K562 (cell line): Measurements from ENCODE around the gene COMTD1. TPM values are rescaled to one million over a fixed set of nuclear protein-coding genes. Genes with fewer than 3 reads are reported as not detected.

Source experiments
- ATAC-seq: fragments of 200-7000 bp; cut with Tn5 transposase; 3 replicates; pipeline ENCODE4 v1.9.1; 2020; ENCODE audit warnings: moderate library complexity
- BruUV-seq: library from RNA; stranded (reverse); fragments of 400-500 nt; replicated peaks from 2 replicates; lab custom pipeline; 2021; lab: Mats Ljungman, UMichigan
- CTCF ChIA-PET: fragments of 300-600 bp; formaldehyde crosslinking; extraction: SDS; loops from one replicate; lab custom pipeline; 2021; ENCODE audit warnings: low intra/inter-chr PET ratio; lab: Yijun Ruan, JAX
- POLR2A ChIA-PET: fragments of 300-600, 350-650 bp; sonication (Branson Sonifier 250); formaldehyde crosslinking; extraction: SDS; loops from one replicate; lab custom pipeline; 2021; ENCODE audit warnings: antibody characterized with exemption, inconsistent platforms; lab: Yijun Ruan, JAX
- DNase-seq, 4 experiments: peaks; one replicate each; pipeline versions ENCODE4 v3.0.0 to v3.0.0-alpha.2; 2011 to 2018; ENCODE audit warnings: low spot score in 3 of 4, mixed read lengths in 3 of 4; ENCODE audit errors: extremely low read depth in 1 of 4
- FAIRE-seq: peaks from 2 replicates; lab custom pipeline; 2011; peaks lifted over from hg19 to GRCh38; lab: Jason Lieb, UNC
- H2AFZ ChIP-seq: 2 replicates; pipeline ENCODE4 v1.6.0; 2011; ENCODE audit warnings: low read depth, low read length, control low read depth, inconsistent platforms
- H3K27ac ChIP-seq: fragments of 200-600 bp; 3 replicates; pipeline ENCODE4 v1.8.0; 2011; ENCODE audit warnings: low read depth, mild to moderate bottlenecking, control low read depth, inconsistent platforms, low read length, moderate library complexity, mixed read lengths; ENCODE audit errors: extremely low read depth
- H3K27me3 ChIP-seq, 2 experiments: fragments of 300-600 bp in 1 of 2; 2 replicates in 1 of 2; 3 replicates in 1 of 2; pipeline versions ENCODE4 v1.6.0 to v1.8.0; 2011; ENCODE audit warnings: inconsistent platforms in 2 of 2, low read length in 2 of 2, mild to moderate bottlenecking in 1 of 2, mixed read lengths in 1 of 2, moderate library complexity in 1 of 2; ENCODE audit not compliant: control insufficient read depth in 2 of 2, insufficient read depth in 2 of 2
- H3K36me3 ChIP-seq: fragments of 300-600 bp; 3 replicates; pipeline ENCODE4 v1.8.0; 2011; ENCODE audit warnings: mild to moderate bottlenecking, low read length, inconsistent platforms; ENCODE audit not compliant: control insufficient read depth, insufficient read depth
- H3K4me1 ChIP-seq, 2 experiments: fragments of 200-600 bp in 1 of 2; replicated peaks in 1 of 2; 2 replicates in 1 of 2; 3 replicates in 1 of 2; pipeline versions ENCODE4 v1.5.1 to v1.8.0; 2011; ENCODE audit warnings: inconsistent platforms in 2 of 2, low read length in 2 of 2, mild to moderate bottlenecking in 1 of 2, mixed read lengths in 1 of 2, moderate library complexity in 1 of 2; ENCODE audit not compliant: control insufficient read depth in 2 of 2, insufficient read depth in 2 of 2
- H3K4me2 ChIP-seq: 2 replicates; pipeline ENCODE4 v1.6.1; 2011; ENCODE audit warnings: low read length, control low read depth, inconsistent platforms, mixed read lengths; ENCODE audit not compliant: insufficient read depth
- H3K4me3 ChIP-seq: fragments of 200-600 bp; sonication (generic), shearing (Covaris generic); 2 replicates; pipeline ENCODE4 v1.5.1; 2016; ENCODE audit warnings: control low read depth, inconsistent platforms
- H3K79me2 ChIP-seq: fragments of 200-600 bp; 3 replicates; pipeline ENCODE4 v1.8.0; 2011; ENCODE audit warnings: low read length, inconsistent platforms; ENCODE audit not compliant: control insufficient read depth, insufficient read depth
- H3K9ac ChIP-seq, 2 experiments: 2 replicates each; pipeline versions ENCODE4 v1.6.0 to v1.6.1; 2011; ENCODE audit warnings: low read depth in 2 of 2, low read length in 2 of 2, control low read depth in 1 of 2, inconsistent platforms in 1 of 2, mild to moderate bottlenecking in 1 of 2, mixed read lengths in 1 of 2; ENCODE audit not compliant: insufficient read depth in 1 of 2
- H3K9me1 ChIP-seq: one replicate; pipeline ENCODE4 v1.6.0; 2011; ENCODE audit warnings: inconsistent platforms, mild to moderate bottlenecking, low read length, moderate library complexity; ENCODE audit not compliant: control insufficient read depth, insufficient read depth
- H3K9me3 ChIP-seq: replicated peaks from 2 replicates; pipeline ENCODE4 v1.5.1; 2011; ENCODE audit warnings: low read depth, low read length, inconsistent platforms; ENCODE audit not compliant: control insufficient read depth, insufficient read depth
- H4K20me1 ChIP-seq: replicated peaks from 2 replicates; pipeline ENCODE4 v1.6.1; 2011; ENCODE audit warnings: low read length, inconsistent platforms, mixed read lengths; ENCODE audit not compliant: control insufficient read depth, insufficient read depth
- EP300 ChIP-seq: IDR thresholded peaks from 2 replicates; pipeline ENCODE4 v1.6.1; 2012; ENCODE audit warnings: low read length, improper control_type of control experiment
- ETV1 ChIP-seq: fragments of 450-650 bp; conservative IDR thresholded peaks from 2 replicates; pipeline ENCODE4 v1.6.1; 2016; ENCODE audit warnings: missing genetic modification characterization, control low read depth, low read depth, missing compliant biosample characterization
- HES1 ChIP-seq: fragments of 450-650 bp; IDR thresholded peaks from 2 replicates; pipeline ENCODE4 v1.6.1; 2016; ENCODE audit warnings: low read depth, mild to moderate bottlenecking, moderate library complexity
- L3MBTL2 ChIP-seq: fragments of 450-650 bp; IDR thresholded peaks from 2 replicates; pipeline ENCODE4 v1.6.1; 2016; ENCODE audit warnings: mild to moderate bottlenecking, moderate library complexity
- MEIS2 ChIP-seq: fragments of 450-650 bp; IDR thresholded peaks from 2 replicates; pipeline ENCODE4 v1.6.1; 2014; ENCODE audit warnings: mild to moderate bottlenecking; ENCODE audit not compliant: partially characterized antibody
- NFE2 ChIP-seq: IDR thresholded peaks from 2 replicates; pipeline ENCODE4 v1.6.1; 2014; ENCODE audit warnings: antibody characterized with exemption, low read depth
- PHTF2 ChIP-seq: fragments of 250-450 bp; sonication (Bioruptor Pico); IDR thresholded peaks from 2 replicates; pipeline ENCODE4 v1.5.0; 2021; ENCODE audit warnings: mild to moderate bottlenecking
- PKNOX1 ChIP-seq: fragments of 450-650 bp; IDR thresholded peaks from 2 replicates; pipeline ENCODE4 v1.6.1; 2016
- RNF219 ChIP-seq: fragments of 250-450 bp; sonication (Bioruptor Pico); IDR thresholded peaks from 2 replicates; pipeline ENCODE4 v1.5.0; 2022; ENCODE audit warnings: mild to moderate bottlenecking
- SIX5 ChIP-seq, 2 experiments: IDR thresholded peaks; 2 replicates each; pipeline ENCODE4 v1.6.1; 2011; ENCODE audit warnings: low read length in 2 of 2, borderline replicate concordance in 1 of 2, low read depth in 1 of 2, mild to moderate bottlenecking in 1 of 2, moderate library complexity in 1 of 2; ENCODE audit not compliant: insufficient read depth in 1 of 2
- SMARCA4 ChIP-seq: fragments of 450-650 bp; IDR thresholded peaks from 2 replicates; pipeline ENCODE4 v1.6.1; 2016
- SMARCE1 ChIP-seq: fragments of 450-650 bp; IDR thresholded peaks from 2 replicates; pipeline ENCODE4 v1.7.1; 2016; ENCODE audit warnings: mild to moderate bottlenecking
- ZBTB33 ChIP-seq: sonication (generic); formaldehyde crosslinking; IDR thresholded peaks from 2 replicates; pipeline ENCODE4 v1.8.1; 2023; ENCODE audit warnings: mild to moderate bottlenecking, missing genetic modification reagents
- whole genome bisulfite sequencing: fragments of 100-300 bp; shearing (Covaris generic); methylation state at CpG from one replicate; pipeline ENCODE4 v1.1.6; 2016; ENCODE audit warnings: low coverage, mixed read lengths; ENCODE audit not compliant: insufficient coverage; ENCODE audit errors: missing lambda C conversion rate; 5-methylcytosine and 5-hydroxymethylcytosine counted together
- in situ Hi-C: fragments of 300-500 bp; cut with MboI; formaldehyde crosslinking; loops from 4 replicates; pipeline ENCODE4 v1.15.0; 2018; ENCODE audit warnings: inconsistent platforms, mixed read lengths
- intact Hi-C: fragments of 100-400 bp; cut with micrococcal nuclease; formaldehyde crosslinking; loops from 2 replicates; pipeline ENCODE4 v1.14.2; 2022
- polyA plus RNA-seq, 8 experiments: library from polyadenylated mRNA; depleted of rRNA in 4 of 8; stranded (reverse) in 5 of 8; unstranded in 3 of 8; fragments of >200 nt; fragmentation: Nextera tagmentation in 2 of 8; fragmentation: Illumina TruSeq in 1 of 8; extraction: Ambion mirVana in 2 of 8; extraction: Trizol in 1 of 8; gene quantifications; 2 replicates each; pipeline versions ENCODE4 v1.2.1 to v1.2.3, GENCODE V29; 2011 to 2014; ENCODE audit warnings: inconsistent platforms in 1 of 8, missing spikeins in 1 of 8
- total RNA-seq, 7 experiments: library from RNA; depleted of rRNA in 6 of 7; stranded (reverse); fragments of >200 nt in 6 of 7; fragmentation: Illumina TruSeq in 2 of 7; extraction: Trizol in 2 of 7; gene quantifications; 2 replicates each; pipeline versions ENCODE4 v1.2.1 to v1.2.3, GENCODE V29; 2011 to 2021; ENCODE audit warnings: low replicate concordance in 1 of 7
- TF ChIP-seq, protein P1 (sequence below): sonication (generic); IDR thresholded peaks from 2 replicates; pipeline ENCODE4 v1.6.1; 2016

The COMTD1 gene
- total and polyA plus RNA-seq, 9 of the 15 experiments (the other 6 are each of a cell fraction or from before 2014, with no cell fraction given), result 0.41 to 112 (median 13.7) TPM

- FAIRE-seq, result peak; percentile 6
- peaks cover 12% of the 10 kb centered on the region for H3K36me3 ChIP-seq
- intact Hi-C loops, result no loop called here
- no peaks in the 10 kb centered on the region for H3K9me1 ChIP-seq
- no peak for ATAC-seq
- DNase-seq, result no peak
- H3K27ac ChIP-seq, result no peak overlapping the region
- peak overlapping the region; percentile 4 to 71; a peak in 2 of 4 replicates for H3K9ac ChIP-seq
- no peaks in the 10 kb centered on the region for H3K9me3 ChIP-seq
- 0 out of 2 replicates have a peak, but pooled peaks cover 7% of the 10 kb centered on the region for H4K20me1 ChIP-seq
- no TSS peak for BruUV-seq
- in situ Hi-C loops, result no loop called here
- no peak overlapping the region for H3K4me3 ChIP-seq
- H2AFZ ChIP-seq, result peak overlapping the region; percentile 73
- peak overlapping the region; percentile 49 for H3K4me2 ChIP-seq
- H3K4me1 ChIP-seq, result peaks cover 37 to 42% of the 10 kb centered on the region in 2 experiments
- no peaks in the 10 kb centered on the region for H3K27me3 ChIP-seq
- 12% methylated on average over 13 of the region's 13 CpGs for WGBS
- H3K79me2 ChIP-seq, result peaks cover 19% of the 10 kb centered on the region
- ChIA-PET CTCF (no interaction called here), POLR2A (interaction anchor here (1.1 to 8.9 kb wide), 6 partner anchors 12 to 79 kb away, joined by 3 to 74 read pairs (median 3); no protein-coding TSS in a partner anchor)
- no peak for TF ChIP-seq SIX5 (IDR thresholded peaks at IDR 0.05; ENCODE audit: borderline replicate concordance in 1 of 2, insufficient read depth in 1 of 2, low read depth in 1 of 2, low read length in 2 of 2)
- no peak for TF ChIP-seq PHTF2 (CRISPR knock-in tag)
- TF ChIP-seq SMARCA4, result peak; percentile 29; the same call in 1 of the 2 replicates
- 0 out of 2 replicates have a peak, but pooled peaks have one; percentile 12 for TF ChIP-seq SMARCE1
- TF ChIP-seq EP300, result peak; percentile 12; the same call in 1 of the 2 replicates
- TF ChIP-seq L3MBTL2, result 0 out of 2 replicates have a peak, but pooled peaks have one; percentile 27
- TF ChIP-seq, protein P1, sequence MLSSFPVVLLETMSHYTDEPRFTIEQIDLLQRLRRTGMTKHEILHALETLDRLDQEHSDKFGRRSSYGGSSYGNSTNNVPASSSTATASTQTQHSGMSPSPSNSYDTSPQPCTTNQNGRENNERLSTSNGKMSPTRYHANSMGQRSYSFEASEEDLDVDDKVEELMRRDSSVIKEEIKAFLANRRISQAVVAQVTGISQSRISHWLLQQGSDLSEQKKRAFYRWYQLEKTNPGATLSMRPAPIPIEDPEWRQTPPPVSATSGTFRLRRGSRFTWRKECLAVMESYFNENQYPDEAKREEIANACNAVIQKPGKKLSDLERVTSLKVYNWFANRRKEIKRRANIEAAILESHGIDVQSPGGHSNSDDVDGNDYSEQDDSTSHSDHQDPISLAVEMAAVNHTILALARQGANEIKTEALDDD, result 0 out of 2 replicates have a peak, but pooled peaks have one; percentile 29
- TF ChIP-seq PKNOX1, result peak; percentile 57; the same call in 1 of the 2 replicates
- TF ChIP-seq NFE2, result 0 out of 2 replicates have a peak, but pooled peaks have one; percentile 25
- TF ChIP-seq ZBTB33 (CRISPR knock-in tag), result 0 out of 2 replicates have a peak, but pooled peaks have one; percentile 5
- no peak for TF ChIP-seq HES1
- TF ChIP-seq ETV1 (tag), result 0 out of 2 replicates have a peak, but pooled peaks have one; percentile 25
- peak; percentile 22 for TF ChIP-seq MEIS2
- TF ChIP-seq RNF219 (CRISPR knock-in tag), result no peak
Measured at GRCh38 chr10:75207079-75207856, 28.5 kb downstream of the COMTD1 start.
